HepG2 (cell line): ENCODE measurements around the gene HORMAD2. TPM values are rescaled to one million over a fixed set of nuclear protein-coding genes. Genes with fewer than 3 reads are reported as not detected.

ENCODE experiments used
- CBX1 ChIP-seq: IDR thresholded peaks from one replicate; pipeline ENCODE4 v1.6.1; 2016; ENCODE audit warnings: antibody characterized with exemption, low read depth
- DMTF1 ChIP-seq: sonication (generic); formaldehyde crosslinking; IDR thresholded peaks from 2 replicates; pipeline ENCODE4 v1.4.0; 2020; ENCODE audit warnings: mild to moderate bottlenecking, missing genetic modification reagents
- IRF1 ChIP-seq: sonication (generic); formaldehyde crosslinking; IDR thresholded peaks from 2 replicates; pipeline ENCODE4 v1.4.0; 2020; ENCODE audit warnings: low read depth, mild to moderate bottlenecking, missing genetic modification reagents
- LRRFIP1 ChIP-seq: sonication (generic); formaldehyde crosslinking; conservative IDR thresholded peaks from 2 replicates; pipeline ENCODE4 v1.4.0; 2020; ENCODE audit warnings: missing genetic modification reagents
- MLLT10 ChIP-seq: sonication (generic); formaldehyde crosslinking; IDR thresholded peaks from 2 replicates; pipeline ENCODE4 v1.4.0; 2020; ENCODE audit warnings: missing genetic modification reagents
- PHB2 ChIP-seq: fragments of 450-650 bp; IDR thresholded peaks from 2 replicates; pipeline ENCODE4 v1.6.1; 2018; ENCODE audit not compliant: partially characterized antibody
- PHF20 ChIP-seq: sonication (generic); formaldehyde crosslinking; IDR thresholded peaks from 2 replicates; pipeline ENCODE4 v1.5.0; 2020; ENCODE audit warnings: mild to moderate bottlenecking, missing genetic modification reagents
- ZNF234 ChIP-seq: sonication (generic); formaldehyde crosslinking; conservative IDR thresholded peaks from 2 replicates; pipeline ENCODE4 v1.5.1; 2020; ENCODE audit warnings: mild to moderate bottlenecking, missing genetic modification reagents
- ZNF3 ChIP-seq: IDR thresholded peaks from 2 replicates; pipeline ENCODE4 v1.7.0; 2017; ENCODE audit warnings: inconsistent platforms
- ZNF510 ChIP-seq: sonication (generic); formaldehyde crosslinking; IDR thresholded peaks from 2 replicates; pipeline ENCODE4 v1.4.0; 2020; ENCODE audit warnings: low read depth, mild to moderate bottlenecking, missing genetic modification reagents
- ZNF543 ChIP-seq: sonication (generic); formaldehyde crosslinking; IDR thresholded peaks from 2 replicates; pipeline ENCODE4 v1.4.0; 2020; ENCODE audit warnings: mild to moderate bottlenecking, missing genetic modification reagents
- ZNF569 ChIP-seq: sonication (generic); formaldehyde crosslinking; IDR thresholded peaks from 2 replicates; pipeline ENCODE4 v1.5.0; 2020; ENCODE audit warnings: mild to moderate bottlenecking, missing genetic modification reagents, moderate library complexity, borderline replicate concordance
- ZSCAN29 ChIP-seq: sonication (generic); formaldehyde crosslinking; conservative IDR thresholded peaks from 2 replicates; pipeline ENCODE4 v1.4.0; 2020; ENCODE audit warnings: mild to moderate bottlenecking, missing genetic modification reagents
- polyA plus RNA-seq, 8 experiments: library from polyadenylated mRNA; depleted of rRNA in 3 of 8; stranded (reverse) in 7 of 8; unstranded in 1 of 8; fragments of >200 nt; fragmentation: Illumina TruSeq in 4 of 8; extraction: Trizol in 4 of 8; gene quantifications; 2 replicates each; pipeline versions ENCODE4 v1.2.1 to v1.2.3, GENCODE V29; 2011 to 2016; ENCODE audit warnings: low read depth in 4 of 8, missing spikeins in 1 of 8, mixed read lengths in 1 of 8; ENCODE audit not compliant: insufficient read depth in 1 of 8
- total RNA-seq, 5 experiments: library from RNA; depleted of rRNA; stranded (reverse); fragments of >200 nt; fragmentation: Illumina TruSeq; extraction: Trizol; gene quantifications; 2 replicates each; pipeline ENCODE4 v1.2.3, GENCODE V29; 2016; ENCODE audit warnings: low read depth in 1 of 5
- TF ChIP-seq, protein P1 (sequence below): IDR thresholded peaks from 2 replicates; pipeline ENCODE4 v1.6.1; 2016; ENCODE audit warnings: missing genetic modification reagents, missing compliant biosample characterization
- TF ChIP-seq, protein P2 (sequence below): sonication (generic); formaldehyde crosslinking; IDR thresholded peaks from 2 replicates; pipeline ENCODE4 v1.5.1; 2020; ENCODE audit warnings: mild to moderate bottlenecking, missing genetic modification reagents, borderline replicate concordance
- TF ChIP-seq, protein P3 (sequence below): sonication (generic); formaldehyde crosslinking; IDR thresholded peaks from 2 replicates; pipeline ENCODE4 v1.5.0; 2020; ENCODE audit warnings: missing genetic modification reagents
- TF ChIP-seq, protein P4 (sequence below): sonication (generic); formaldehyde crosslinking; IDR thresholded peaks from 2 replicates; pipeline ENCODE4 v1.8.0; 2023; ENCODE audit warnings: mild to moderate bottlenecking, missing genetic modification reagents

HORMAD2 gene
- total and polyA plus RNA-seq, 2 of the 13 experiments (the other 11 are each of a cell fraction or from before 2014, with no cell fraction given), result not detected

- TF ChIP-seq DMTF1 (CRISPR knock-in tag), result no peak
- TF ChIP-seq ZNF543 (CRISPR knock-in tag), result 0 out of 2 replicates have a peak, but pooled peaks have one; percentile 38
- TF ChIP-seq ZNF234 (CRISPR knock-in tag), result no peak
- no peak for TF ChIP-seq IRF1 (CRISPR knock-in tag)
- TF ChIP-seq MLLT10, result no peak
- 0 out of 2 replicates have a peak, but pooled peaks have one; percentile 21 for TF ChIP-seq ZSCAN29 (CRISPR knock-in tag)
- TF ChIP-seq PHF20 (CRISPR knock-in tag), result no peak
- TF ChIP-seq ZNF569, result no peak
- TF ChIP-seq CBX1, result no peak
- TF ChIP-seq, protein P1, sequence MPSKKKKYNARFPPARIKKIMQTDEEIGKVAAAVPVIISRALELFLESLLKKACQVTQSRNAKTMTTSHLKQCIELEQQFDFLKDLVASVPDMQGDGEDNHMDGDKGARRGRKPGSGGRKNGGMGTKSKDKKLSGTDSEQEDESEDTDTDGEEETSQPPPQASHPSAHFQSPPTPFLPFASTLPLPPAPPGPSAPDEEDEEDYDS (CRISPR knock-in tag), result no peak
- no peak for TF ChIP-seq PHB2
- no peak for TF ChIP-seq ZNF3 (CRISPR knock-in tag)
- TF ChIP-seq, protein P2, sequence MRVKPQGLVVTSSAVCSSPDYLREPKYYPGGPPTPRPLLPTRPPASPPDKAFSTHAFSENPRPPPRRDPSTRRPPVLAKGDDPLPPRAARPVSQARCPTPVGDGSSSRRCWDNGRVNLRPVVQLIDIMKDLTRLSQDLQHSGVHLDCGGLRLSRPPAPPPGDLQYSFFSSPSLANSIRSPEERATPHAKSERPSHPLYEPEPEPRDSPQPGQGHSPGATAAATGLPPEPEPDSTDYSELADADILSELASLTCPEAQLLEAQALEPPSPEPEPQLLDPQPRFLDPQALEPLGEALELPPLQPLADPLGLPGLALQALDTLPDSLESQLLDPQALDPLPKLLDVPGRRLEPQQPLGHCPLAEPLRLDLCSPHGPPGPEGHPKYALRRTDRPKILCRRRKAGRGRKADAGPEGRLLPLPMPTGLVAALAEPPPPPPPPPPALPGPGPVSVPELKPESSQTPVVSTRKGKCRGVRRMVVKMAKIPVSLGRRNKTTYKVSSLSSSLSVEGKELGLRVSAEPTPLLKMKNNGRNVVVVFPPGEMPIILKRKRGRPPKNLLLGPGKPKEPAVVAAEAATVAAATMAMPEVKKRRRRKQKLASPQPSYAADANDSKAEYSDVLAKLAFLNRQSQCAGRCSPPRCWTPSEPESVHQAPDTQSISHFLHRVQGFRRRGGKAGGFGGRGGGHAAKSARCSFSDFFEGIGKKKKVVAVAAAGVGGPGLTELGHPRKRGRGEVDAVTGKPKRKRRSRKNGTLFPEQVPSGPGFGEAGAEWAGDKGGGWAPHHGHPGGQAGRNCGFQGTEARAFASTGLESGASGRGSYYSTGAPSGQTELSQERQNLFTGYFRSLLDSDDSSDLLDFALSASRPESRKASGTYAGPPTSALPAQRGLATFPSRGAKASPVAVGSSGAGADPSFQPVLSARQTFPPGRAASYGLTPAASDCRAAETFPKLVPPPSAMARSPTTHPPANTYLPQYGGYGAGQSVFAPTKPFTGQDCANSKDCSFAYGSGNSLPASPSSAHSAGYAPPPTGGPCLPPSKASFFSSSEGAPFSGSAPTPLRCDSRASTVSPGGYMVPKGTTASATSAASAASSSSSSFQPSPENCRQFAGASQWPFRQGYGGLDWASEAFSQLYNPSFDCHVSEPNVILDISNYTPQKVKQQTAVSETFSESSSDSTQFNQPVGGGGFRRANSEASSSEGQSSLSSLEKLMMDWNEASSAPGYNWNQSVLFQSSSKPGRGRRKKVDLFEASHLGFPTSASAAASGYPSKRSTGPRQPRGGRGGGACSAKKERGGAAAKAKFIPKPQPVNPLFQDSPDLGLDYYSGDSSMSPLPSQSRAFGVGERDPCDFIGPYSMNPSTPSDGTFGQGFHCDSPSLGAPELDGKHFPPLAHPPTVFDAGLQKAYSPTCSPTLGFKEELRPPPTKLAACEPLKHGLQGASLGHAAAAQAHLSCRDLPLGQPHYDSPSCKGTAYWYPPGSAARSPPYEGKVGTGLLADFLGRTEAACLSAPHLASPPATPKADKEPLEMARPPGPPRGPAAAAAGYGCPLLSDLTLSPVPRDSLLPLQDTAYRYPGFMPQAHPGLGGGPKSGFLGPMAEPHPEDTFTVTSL (CRISPR knock-in tag), result peak; percentile 77
- TF ChIP-seq LRRFIP1 (CRISPR knock-in tag), result no peak
- TF ChIP-seq, protein P3, sequence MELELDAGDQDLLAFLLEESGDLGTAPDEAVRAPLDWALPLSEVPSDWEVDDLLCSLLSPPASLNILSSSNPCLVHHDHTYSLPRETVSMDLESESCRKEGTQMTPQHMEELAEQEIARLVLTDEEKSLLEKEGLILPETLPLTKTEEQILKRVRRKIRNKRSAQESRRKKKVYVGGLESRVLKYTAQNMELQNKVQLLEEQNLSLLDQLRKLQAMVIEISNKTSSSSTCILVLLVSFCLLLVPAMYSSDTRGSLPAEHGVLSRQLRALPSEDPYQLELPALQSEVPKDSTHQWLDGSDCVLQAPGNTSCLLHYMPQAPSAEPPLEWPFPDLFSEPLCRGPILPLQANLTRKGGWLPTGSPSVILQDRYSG (CRISPR knock-in tag), result no peak
- no peak for TF ChIP-seq ZNF510
- TF ChIP-seq, protein P4, sequence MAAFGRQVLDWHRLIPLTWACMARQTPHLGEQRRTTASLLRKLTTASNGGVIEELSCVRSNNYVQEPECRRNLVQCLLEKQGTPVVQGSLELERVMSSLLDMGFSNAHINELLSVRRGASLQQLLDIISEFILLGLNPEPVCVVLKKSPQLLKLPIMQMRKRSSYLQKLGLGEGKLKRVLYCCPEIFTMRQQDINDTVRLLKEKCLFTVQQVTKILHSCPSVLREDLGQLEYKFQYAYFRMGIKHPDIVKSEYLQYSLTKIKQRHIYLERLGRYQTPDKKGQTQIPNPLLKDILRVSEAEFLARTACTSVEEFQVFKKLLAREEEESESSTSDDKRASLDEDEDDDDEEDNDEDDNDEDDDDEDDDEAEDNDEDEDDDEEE, result no peak
Measured at GRCh38 chr22:30054764-30055069, 25.5 kb upstream of the HORMAD2 start (continued).
